DOHH2 (cell line): Measurements from ENCODE around the gene KCNV2.

Source experiments
- CTCF ChIP-seq: fragments of 200-600 bp; sonication (generic); IDR thresholded peaks from one replicate; pipeline ENCODE4 v1.5.1; 2014; ENCODE audit warnings: antibody characterized with exemption, mild to moderate bottlenecking, low read depth, low read length; ENCODE audit not compliant: poor library complexity, severe bottlenecking
- EZH2phosphoT487 ChIP-seq: fragments of 200-600 bp; sonication (generic); IDR thresholded peaks from 2 replicates; pipeline ENCODE4 v1.6.1; 2017; ENCODE audit warnings: borderline replicate concordance, mild to moderate bottlenecking, antibody characterized with exemption, low read length, moderate library complexity, mixed read lengths

- TF ChIP-seq CTCF (no peak), EZH2phosphoT487 (no peak)
These were observed 24.3 kb upstream of the KCNV2 start for GRCh38 chr9:2693056-2693455.
